HG02642 (cell line): ENCODE measurements around the gene GNA12.

Experiments
- ATAC-seq: cut with Tn5 transposase; IDR thresholded peaks from one replicate; pipeline ENCODE4 v1.9.1; 2021; ENCODE audit warnings: mild to moderate bottlenecking; ENCODE audit not compliant: unreplicated experiment, poor library complexity

The GNA12 gene

DNA sequence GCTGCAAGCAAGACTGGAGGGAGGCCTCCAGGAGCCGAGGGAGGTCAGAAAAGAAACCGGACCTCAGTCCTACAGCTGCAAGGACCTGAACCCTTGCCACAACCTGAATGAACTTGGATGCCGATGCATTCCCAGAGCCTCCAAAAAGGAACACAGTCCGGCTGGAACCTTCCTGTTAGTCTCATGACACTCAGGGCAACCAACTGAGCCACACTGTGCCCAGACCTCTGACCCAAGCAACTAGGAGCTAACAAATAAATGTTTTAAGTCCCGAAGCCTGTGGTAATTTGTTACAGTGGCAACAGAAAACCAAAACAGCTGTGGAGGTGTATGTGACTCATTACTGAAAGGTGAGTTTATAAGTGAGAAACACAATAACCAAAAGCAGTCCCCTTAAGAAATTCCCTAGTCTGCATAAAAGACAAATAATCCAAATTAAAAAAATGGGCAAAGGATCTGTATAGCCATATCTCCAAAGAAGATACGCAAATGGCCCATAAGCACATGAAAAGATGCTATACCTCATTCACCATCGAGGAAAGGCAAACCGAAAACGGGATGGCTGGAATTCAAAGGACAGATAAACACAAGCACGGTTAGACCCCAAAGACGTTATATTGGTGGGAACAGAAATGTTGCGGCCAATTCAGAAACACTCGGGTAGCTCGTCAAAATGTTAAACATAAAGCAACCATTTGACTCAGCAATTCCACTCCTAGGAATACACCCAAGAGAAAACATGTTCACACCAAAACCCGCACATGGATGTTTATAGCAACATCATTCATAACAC is 24.8 kb downstream of the GNA12 start:
- no peak for ATAC-seq

DNA sequence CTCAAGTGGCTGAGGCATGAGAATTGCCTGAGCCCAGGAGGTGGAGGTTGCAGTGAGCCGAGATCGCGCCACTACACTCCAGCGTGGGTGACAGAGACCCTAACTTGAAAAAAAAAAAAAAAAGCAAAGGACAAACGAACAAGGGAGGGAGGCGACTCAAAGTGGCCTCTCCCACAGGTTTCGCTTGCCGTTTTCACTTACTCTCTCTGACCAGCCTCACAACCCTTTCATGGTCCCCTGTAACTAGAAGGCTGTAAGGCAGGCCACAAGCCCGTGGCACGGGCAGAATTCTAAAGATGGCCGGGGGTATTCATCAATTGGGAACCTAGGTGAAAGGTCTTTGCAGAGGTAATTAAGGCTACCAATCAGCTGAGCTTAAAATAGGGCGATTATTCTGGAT is 25.5 kb downstream of the GNA12 start:
- no peak for ATAC-seq

DNA sequence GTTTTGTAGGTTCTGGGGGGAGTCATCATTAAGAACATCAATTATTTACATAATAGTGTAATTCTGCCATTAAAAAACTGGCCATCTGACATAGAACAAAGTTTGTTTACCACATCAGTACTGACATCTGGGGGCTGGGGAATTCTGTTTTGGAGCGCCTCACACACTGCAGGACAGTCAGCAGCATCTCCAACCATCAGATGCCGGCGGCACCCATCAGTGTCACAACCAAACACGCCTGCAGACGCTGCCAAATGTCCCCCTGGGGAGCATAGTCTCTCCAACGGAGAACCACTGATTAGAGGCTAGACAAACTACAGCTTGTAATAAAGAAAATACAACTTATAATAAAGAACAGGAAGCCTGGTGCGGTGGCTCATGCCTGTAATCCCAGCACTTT is 26.0 kb downstream of the GNA12 start:
- ATAC-seq, result no peak

DNA sequence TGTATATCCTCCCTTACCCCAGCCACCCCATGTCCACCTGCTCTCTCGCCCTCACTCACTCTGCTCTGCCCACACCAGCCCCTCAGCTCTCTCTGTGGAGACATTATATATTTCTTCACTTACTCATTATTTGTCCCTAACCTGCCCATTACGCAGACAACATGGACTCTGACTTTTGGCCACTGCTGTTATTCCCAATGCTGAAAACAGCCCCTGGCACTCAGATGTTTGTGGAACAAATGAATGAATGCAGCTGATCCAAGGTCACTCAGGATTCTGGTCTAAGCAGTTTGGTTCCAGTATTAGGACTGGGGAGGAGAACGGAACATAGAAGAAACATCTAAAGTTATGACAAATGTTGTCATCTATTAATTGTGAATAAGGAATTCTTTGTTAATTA is 26.7 kb downstream of the GNA12 start:
- no peak for ATAC-seq

DNA sequence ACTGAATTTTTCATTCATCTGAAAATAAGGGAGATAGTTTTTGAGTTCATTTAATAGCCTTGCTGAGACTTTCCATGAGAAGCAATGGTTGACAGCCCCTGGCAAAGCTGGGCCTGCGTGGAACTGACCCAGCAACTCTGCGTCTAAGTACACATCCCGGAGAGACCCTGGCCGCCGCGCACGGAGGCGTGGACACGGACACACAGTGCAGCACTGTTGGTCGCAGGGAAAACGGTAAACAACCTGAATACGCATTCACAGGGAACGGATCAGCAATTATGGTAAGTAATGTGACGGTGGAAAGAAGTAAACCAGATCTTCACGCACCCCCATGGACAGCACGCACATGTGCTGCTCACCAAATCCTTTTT is 28.2 kb downstream of the GNA12 start:
- ATAC-seq, result no peak

DNA sequence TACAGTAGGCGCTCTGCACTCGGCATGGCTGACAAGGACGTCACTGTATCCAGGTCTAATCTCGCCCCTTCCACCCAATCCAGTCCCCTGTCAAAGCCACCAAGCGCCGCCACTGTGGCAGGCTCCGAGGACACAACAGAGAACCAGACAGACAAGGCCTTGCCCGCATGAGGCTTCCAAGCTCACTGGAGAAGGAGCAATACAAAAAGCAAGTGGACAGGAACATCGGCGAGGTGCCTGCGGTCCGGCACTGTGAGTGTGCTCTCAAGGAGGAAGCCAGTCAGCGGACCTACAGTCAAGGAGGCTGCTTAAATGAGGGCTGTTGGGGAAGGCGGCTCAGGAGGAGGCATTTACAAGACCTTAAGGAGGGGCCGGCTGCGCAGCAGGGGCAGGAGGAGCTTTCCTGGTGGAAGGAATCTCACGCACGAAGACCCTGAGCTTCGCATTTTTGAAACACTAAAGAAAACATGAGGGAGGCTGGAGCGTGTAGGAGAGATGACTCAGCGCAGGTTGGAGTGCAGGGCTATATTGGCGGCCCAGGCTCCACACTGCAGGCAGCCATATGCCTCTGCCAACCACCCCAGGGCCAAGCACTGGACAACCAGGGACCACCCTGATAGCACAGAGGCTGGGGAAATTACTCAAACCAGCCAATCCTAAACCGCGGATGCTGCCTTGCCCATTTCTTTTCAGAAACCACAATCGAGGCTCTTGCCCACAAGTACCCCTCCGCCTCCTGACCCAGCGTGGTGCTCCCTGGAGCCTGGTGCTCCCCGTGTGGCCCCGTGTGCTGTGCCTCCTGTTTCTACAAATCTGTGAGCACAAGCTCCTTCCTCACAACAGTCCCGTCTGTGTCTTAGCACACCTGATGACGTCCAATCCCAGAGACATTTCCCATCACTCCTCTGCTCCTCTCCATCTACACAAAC is 28.9 kb downstream of the GNA12 start:
- ATAC-seq, result no peak

DNA sequence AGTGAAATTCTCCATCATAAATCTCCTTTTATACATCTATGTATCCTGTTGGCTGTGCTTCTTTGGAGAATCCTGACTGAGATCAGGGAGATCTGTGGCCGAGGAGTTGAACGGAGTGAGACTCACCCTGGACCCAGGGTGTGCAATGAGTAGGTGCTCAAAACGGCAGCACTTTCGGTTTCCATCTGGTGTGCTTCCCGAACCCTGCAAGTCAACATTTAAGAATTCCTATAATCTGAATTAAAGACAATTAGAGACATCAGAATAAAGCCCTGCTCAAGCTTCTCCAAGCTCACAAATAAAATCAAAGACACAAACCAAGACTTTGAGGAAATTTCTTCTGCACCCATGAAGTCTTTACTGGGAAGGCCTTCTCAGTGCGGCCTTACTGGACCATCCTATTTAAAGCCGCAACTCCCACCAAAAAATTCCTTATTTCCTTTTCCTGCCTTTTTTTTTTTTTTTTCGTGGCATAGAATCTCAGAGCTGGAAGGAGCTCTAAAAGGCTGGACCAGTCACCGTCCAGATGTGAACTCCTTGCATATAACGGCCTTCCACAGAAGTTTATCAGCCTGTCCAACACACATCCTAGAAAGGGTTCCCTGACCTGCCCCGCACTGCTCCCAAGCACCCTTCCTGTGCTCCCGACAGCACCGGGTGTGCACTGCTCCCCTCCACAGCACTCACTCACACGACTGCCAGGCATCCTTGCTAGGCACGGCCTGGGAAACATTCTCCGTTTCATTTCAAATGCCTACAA is 29.7 kb downstream of the GNA12 start:
- no peak for ATAC-seq

DNA sequence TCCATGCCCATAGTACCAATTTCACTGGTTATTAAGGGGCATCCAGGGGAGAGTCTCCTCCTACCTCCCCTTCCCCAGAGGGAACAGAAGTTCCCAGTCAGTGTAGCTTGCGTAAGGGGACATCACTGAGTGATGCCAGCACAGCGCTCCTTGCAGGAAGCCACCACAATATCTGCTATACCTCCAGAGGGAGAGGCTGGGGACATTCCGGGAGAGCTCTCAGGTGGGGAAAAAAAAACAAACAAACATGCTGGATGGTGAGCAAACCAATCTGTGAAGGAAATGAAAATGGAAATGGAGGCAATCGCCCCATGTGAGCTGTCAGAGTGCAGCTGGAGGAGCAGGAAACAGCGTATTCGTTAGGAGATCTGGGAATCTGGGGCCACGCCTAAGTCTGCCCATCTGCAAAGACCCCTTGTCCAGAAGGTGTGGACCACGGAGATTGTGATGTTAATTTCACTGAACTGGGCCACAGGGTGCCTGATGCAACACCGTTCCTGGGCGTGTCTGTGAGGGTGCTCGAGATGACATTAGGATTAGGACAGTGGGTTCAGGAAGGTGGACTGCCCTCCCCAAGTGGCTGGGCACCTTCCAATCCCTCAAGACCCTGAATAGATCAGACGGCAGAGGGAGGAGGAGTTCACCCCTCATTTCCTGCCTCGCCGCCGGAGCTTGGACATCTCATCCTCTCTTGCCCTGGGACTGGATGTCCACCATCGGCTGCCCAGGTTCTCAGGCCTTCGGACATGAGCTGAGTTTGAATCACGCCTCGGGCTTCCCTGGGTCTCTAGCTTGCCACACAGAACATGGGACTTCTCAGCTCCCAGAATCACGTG is 30.5 kb downstream of the GNA12 start:
- no peak for ATAC-seq

DNA sequence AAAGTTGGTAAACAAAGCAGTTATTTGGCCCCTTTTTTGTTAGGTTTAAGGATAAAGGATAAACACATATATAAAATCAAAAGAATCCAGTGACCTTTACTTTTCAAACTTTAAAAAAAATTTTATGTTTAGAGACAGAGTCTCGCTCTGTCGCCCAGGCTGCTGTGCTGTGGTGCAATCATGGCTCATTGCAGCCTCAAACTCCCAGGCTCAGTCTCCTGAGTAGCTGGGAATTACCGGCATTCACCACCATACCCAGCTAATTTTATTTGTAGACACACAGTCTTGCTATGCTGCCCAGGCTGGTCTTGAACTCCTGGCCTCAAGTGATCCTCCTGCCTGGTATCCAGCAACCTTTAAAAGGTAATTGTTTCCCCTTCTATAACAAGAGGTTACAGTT is 31.3 kb downstream of the GNA12 start:
- ATAC-seq, result no peak

DNA sequence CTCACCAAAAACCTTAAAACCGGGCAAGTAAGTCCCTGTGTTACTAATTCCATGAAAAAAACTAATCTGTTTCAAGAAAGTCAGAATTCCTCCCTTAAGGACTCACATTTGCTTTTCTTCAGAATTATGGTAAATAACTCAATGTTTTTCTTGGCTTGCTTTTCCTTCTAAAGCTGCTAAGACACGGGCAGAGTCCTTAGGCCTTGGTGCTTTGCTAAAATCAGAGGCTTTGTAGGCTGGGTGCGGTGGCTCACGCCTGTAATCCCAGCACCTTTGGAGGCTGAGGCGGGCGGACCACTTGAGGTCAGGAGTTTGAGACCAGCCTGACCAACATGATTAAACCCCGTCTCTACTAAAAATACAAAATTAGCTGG is 32.0 kb downstream of the GNA12 start:
- no peak for ATAC-seq

DNA sequence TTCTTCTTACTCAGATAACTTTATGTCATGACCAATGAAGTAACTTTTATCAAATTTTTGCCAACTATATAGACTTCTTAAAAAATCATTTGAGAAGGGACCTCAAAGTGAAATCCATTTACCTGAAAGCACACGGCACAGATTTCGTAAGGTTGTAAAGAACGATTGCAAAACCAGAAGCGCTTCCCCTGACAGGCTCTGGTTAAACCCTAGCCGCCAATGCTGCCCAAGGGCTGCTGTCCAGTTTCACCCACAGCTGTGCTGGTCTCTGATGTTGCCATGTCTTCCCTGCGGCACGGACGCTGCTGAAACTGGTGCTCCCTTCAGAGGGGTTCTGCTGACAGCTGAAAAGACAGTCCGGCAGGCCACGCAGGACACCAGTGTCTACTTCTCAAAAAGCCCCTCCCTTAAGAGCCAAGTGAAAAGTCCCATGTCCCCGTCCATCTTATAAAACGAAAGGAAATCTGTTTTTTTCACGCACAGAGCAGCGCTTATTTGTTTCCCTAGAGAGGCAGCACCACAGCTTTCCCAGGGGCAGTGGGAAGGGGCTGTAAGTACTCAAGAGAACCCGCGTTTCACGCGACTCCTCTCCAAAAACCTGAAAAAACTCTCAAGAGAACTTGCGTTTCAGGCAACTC is 32.5 kb downstream of the GNA12 start:
- ATAC-seq, result no peak

DNA sequence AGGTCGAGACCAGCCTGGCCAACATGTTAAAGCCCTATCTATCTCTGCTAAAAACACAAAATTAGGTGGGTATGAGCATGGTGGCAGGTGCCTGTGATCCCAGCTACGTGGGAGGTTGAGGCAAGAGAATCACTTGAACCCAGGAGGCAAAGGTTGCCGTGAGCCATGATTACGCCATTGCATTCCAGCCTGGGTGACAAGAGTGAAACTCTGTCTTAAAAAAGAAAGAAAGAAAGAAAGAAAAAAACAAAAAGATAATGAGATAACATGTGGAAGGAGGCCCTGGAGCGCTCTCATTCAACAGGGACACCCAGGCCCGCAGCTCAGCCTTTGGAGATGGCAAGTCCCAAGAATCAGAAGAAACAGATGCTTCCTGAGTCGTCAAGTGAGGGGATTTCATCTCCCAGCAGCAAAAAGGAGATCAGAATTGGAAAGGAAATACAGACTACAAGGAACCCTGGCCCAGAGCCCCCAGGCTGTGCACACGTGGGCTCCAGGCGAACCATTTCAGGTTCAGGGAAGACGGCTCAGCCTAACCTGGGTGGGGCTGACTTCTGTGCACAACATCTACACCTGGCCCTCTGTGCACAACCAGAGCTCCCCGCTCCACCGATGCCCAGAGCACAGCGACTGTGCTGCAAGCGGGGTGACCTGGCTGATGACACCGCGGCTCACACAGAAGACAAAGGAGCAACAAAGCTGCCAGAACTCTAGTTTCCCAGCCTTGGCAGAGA is 33.3 kb downstream of the GNA12 start:
- no peak for ATAC-seq

DNA sequence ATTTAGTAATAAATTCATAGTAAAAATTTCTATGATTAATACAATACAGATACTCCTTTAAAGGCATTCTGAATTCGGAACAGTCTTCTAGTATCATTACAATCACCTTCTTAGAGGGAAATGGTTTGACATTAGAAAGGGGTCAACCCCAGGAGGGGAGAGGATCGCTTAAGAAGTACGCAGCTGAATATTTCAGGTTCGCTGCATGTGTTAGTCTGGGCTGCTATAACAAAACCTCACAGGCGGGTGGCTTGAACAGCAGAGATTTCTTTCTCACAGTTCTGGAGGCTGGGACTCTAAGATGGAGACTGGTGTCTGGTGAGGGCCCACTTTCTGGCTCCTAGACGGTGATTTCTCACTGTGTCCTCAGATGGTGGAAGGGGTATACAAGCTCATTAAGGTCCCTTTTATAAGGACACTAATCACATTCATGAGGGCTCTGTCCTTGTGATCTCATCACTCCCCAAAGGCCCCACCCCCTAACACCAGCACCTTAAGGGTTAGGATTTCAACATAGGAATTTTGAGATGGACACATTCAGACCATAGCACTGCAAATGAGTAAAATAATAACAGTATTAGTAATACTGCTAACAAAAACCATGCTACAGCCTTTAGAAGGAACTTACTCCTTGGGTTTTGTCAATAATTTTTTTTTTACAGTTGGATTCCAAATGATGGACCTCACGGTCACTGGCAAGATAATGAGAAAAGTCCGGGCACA is 34.0 kb downstream of the GNA12 start:
- no peak for ATAC-seq

DNA sequence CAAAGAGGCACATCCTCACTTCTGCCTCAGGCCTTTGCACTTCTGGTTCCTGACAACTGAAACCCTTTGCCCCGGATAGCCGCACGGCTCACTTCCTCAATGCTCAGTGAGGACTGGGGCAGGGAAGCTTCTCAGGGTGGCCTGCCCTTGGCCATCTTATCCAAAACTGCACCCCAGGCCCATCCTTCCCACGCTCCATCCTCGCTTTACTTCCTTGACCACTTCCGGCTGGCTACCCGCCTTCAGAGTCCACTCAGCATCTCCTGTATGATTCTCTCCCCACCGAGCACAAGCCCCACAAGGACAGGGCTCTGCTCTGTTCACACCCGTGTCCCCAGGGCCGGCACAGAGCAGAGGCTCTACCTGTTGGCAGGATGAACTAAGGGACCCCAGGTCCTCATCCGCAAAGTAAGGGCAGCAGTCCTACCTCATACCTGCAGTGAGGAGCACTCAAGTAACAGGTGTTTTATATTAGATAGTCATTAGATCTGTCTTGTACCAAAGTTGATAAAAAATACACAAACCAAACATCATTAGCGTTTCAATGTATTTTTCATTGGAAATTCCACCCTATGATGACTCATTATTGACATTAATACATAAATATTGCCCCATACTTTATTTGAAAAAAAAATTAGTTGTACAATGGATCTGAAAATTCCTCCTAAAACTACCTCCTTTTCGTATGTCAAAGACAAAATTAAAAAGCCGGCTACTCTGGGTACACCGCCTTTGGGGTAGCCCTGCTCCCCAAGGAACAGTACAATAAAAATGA is 35.0 kb downstream of the GNA12 start:
- no peak for ATAC-seq

DNA sequence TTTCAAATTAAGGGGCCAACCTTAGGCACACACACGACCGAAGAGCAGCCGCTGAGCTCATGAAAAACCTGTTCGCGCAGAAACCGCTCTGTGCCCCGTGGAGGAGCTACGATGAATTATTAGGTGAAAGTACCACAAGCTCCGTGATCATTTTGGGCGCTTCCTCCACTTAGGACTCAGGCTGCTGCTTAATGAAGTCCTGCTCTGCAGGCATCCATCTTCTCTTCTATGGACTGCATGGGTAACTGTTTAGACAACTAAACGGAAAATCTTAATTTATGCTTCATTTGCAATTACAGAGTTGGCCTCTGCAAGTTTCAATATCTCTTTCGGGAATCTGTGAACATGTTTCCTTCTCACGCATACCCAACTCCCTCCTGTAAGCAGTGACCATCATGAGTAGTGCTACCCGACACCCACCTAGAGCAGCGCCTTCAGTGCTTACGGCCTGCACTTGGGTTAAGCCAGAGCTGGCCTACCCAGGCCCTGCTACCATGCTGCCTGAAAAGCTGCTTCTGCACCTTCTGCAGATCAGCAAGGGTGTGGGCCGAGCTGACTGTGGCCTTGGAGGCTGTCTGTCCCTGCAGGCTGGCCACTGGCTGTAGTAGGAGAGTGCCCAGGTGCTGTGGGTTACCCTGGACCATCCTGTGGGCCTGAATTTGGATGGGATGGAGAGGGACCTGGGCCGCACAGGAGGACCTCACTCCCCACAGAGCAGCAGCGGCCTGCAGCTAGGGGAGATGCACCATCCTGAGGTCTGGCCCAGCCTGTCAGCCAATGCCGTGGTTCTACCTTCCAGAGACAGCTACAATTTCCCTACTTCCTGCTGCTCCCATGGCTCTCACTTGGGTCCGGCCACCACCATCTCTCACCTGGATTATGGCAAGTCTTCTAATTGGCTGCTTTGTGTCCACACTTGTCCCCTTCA is 36.0 kb downstream of the GNA12 start:
- peak; percentile 63 for ATAC-seq

DNA sequence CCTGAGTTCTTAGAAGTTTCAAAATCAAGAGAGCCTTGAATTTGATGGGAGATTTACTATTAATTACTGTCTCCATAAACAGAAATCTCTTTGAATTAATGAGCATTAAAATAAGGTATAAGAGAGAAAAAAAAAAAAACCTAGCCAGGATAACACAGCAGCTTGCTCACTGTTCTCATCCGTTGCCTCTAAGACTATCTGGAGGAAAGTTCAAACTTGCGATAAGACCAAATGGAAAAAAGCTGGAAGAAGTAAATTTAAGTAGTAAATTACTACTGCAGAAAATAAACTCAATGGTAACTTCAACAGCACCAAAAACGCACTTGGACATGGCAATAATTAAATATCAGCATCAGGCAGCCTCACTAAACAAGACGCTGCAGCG is 36.7 kb downstream of the GNA12 start:
- ATAC-seq, result no peak

DNA sequence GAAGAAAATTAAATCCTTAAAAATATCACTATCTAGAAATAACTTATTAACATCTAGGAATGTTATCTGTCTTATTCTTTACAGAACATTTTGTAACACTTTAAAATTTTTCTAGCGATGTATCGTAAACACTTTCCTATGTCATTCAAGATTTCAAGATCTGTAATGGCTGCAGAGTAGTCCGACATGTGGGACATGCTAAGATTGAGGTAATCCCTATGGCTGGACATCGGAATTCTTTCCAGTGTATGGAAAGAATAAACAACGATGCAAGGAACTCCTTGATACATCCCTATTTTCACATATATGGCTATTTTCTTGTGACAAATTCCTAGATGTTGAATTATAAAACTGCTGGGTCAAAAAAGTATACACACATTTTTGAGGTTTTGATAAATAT is 37.5 kb downstream of the GNA12 start:
- ATAC-seq, result no peak
